ENCODE measurements around the gene TNK1.

The TNK1 gene

GRCh38 chr17:7391307-7391706, 10.4 kb downstream of the TNK1 start:
- TF ChIP-seq EZH2 (IDR thresholded peaks at IDR 0.05; ENCODE audit: borderline replicate concordance, low read length) = no peak
- no peak for TF ChIP-seq CTCF (IDR thresholded peaks at IDR 0.05; ENCODE audit: low read length)
- Histone ChIP-seq H3K4me3 (ENCODE audit: low read depth, low read length, poor library complexity, severe bottlenecking) (no peak overlapping the region), H3K4me1 (ENCODE audit: insufficient read depth, low read length, severe bottlenecking) (peaks cover 15% of the 10 kb centered on the region), H3K4me2 (ENCODE audit: low read length) (no peak overlapping the region), H2AFZ (ENCODE audit: low read length) (no peak overlapping the region), H3K79me2 (ENCODE audit: insufficient read depth, low read length) (no peaks in the 10 kb centered on the region), H3K27ac (ENCODE audit: low read depth, low read length, poor library complexity, severe bottlenecking) (no peak overlapping the region), H3K9me2 (ENCODE audit: low read depth, low read length) (no peaks in the 10 kb centered on the region), H3K9ac (ENCODE audit: low read length) (no peak overlapping the region), H3F3A (ENCODE audit: insufficient read depth, low read length) (no peaks in the 10 kb centered on the region), H3K27me3 (ENCODE audit: insufficient read depth, low read length) (no peaks in the 10 kb centered on the region), H3K36me3 (ENCODE audit: insufficient read depth, low read length) (peaks cover 4% of the 10 kb centered on the region; the same call in 1 of the 2 replicates), H4K20me1 (ENCODE audit: insufficient read depth, low read length) (no peaks in the 10 kb centered on the region), H3K9me3 (ENCODE audit: low read length) (no peaks in the 10 kb centered on the region)

- Histone ChIP-seq H3K4me2 (ENCODE audit: low read length) (peak overlapping the region; percentile 80), H4K20me1 (ENCODE audit: insufficient read depth, low read length) (no peaks in the 10 kb centered on the region), H3K79me2 (ENCODE audit: insufficient read depth, low read length) (no peaks in the 10 kb centered on the region), H3K36me3 (ENCODE audit: insufficient read depth, low read length) (peaks cover under 1% of the 10 kb centered on the region; the same call in 1 of the 2 replicates), H2AFZ (ENCODE audit: low read length) (no peak overlapping the region), H3K27ac (ENCODE audit: low read depth, low read length, poor library complexity, severe bottlenecking) (no peak overlapping the region), H3F3A (ENCODE audit: insufficient read depth, low read length) (no peaks in the 10 kb centered on the region), H3K4me1 (ENCODE audit: insufficient read depth, low read length, severe bottlenecking) (peaks cover 15% of the 10 kb centered on the region), H3K9me2 (ENCODE audit: low read depth, low read length) (no peaks in the 10 kb centered on the region), H3K9me3 (ENCODE audit: low read length) (no peaks in the 10 kb centered on the region), H3K4me3 (ENCODE audit: low read depth, low read length, poor library complexity, severe bottlenecking) (peak overlapping the region; percentile 70), H3K9ac (ENCODE audit: low read length) (peak overlapping the region; percentile 61; the same call in 1 of the 2 replicates), H3K27me3 (ENCODE audit: insufficient read depth, low read length) (no peaks in the 10 kb centered on the region)
- TF ChIP-seq EZH2 (IDR thresholded peaks at IDR 0.05; ENCODE audit: borderline replicate concordance, low read length) (no peak), CTCF (IDR thresholded peaks at IDR 0.05; ENCODE audit: low read length) (no peak)
Observed at GRCh38 chr17:7392696-7393612, 12.1 kb downstream of the TNK1 start.

GRCh38 chr17:7393613-7394451, 12.9 kb downstream of the TNK1 start:
- no peaks in the 10 kb centered on the region for H3K79me2 ChIP-seq (ENCODE audit: insufficient read depth, low read length)
- H3K27me3 ChIP-seq (ENCODE audit: insufficient read depth, low read length) = no peaks in the 10 kb centered on the region
- H3K36me3 ChIP-seq (ENCODE audit: insufficient read depth, low read length) = no peaks in the 10 kb centered on the region; the same call in 1 of the 2 replicates
- no peaks in the 10 kb centered on the region for H4K20me1 ChIP-seq (ENCODE audit: insufficient read depth, low read length)
- TF ChIP-seq CTCF (IDR thresholded peaks at IDR 0.05; ENCODE audit: low read length) = no peak
- no peak for TF ChIP-seq EZH2 (IDR thresholded peaks at IDR 0.05; ENCODE audit: borderline replicate concordance, low read length)
- no peaks in the 10 kb centered on the region for H3F3A ChIP-seq (ENCODE audit: insufficient read depth, low read length)
- H3K9ac ChIP-seq (ENCODE audit: low read length) = peak overlapping the region; percentile 61
- peaks cover 15% of the 10 kb centered on the region for H3K4me1 ChIP-seq (ENCODE audit: insufficient read depth, low read length, severe bottlenecking)
- no peak overlapping the region for H3K27ac ChIP-seq (ENCODE audit: low read depth, low read length, poor library complexity, severe bottlenecking)
- H3K9me3 ChIP-seq (ENCODE audit: low read length) = no peaks in the 10 kb centered on the region
- H3K9me2 ChIP-seq (ENCODE audit: low read depth, low read length) = no peaks in the 10 kb centered on the region
- H3K4me3 ChIP-seq (ENCODE audit: low read depth, low read length, poor library complexity, severe bottlenecking) = peak overlapping the region; percentile 70
- peak overlapping the region; percentile 80 for H3K4me2 ChIP-seq (ENCODE audit: low read length)
- H2AFZ ChIP-seq (ENCODE audit: low read length) = no peak overlapping the region
